GM19351 (cell line): Measurements from ENCODE around the gene ME3.

Source experiments
- ATAC-seq: cut with Tn5 transposase; IDR thresholded peaks from one replicate; pipeline ENCODE4 v1.9.1; 2021; ENCODE audit warnings: mild to moderate bottlenecking, moderate library complexity; ENCODE audit not compliant: unreplicated experiment

Gene ME3

GRCh38 chr11:86497310-86497709, 175.1 kb downstream of the ME3 start:
- no peak for ATAC-seq

- no peak for ATAC-seq
Measured at GRCh38 chr11:86495351-86495750, 177.1 kb downstream of the ME3 start.

GRCh38 chr11:86492370-86493010, 179.9 kb downstream of the ME3 start:
- no peak for ATAC-seq

GRCh38 chr11:86491027-86491426, 181.4 kb downstream of the ME3 start:
- ATAC-seq: no peak

- no peak for ATAC-seq
Measured at GRCh38 chr11:86490582-86490981, 181.8 kb downstream of the ME3 start.

GRCh38 chr11:86489442-86489841, 183.0 kb downstream of the ME3 start:
- no peak for ATAC-seq

- ATAC-seq: no peak
Measured at GRCh38 chr11:86488553-86488952, 183.9 kb downstream of the ME3 start.

- ATAC-seq: no peak
Measured at GRCh38 chr11:86487671-86488070, 184.7 kb downstream of the ME3 start.

GRCh38 chr11:86486261-86487030, 186.0 kb downstream of the ME3 start:
- ATAC-seq: no peak

- no peak for ATAC-seq
Measured at GRCh38 chr11:86484795-86485166, 187.6 kb downstream of the ME3 start.

- no peak for ATAC-seq
Measured at GRCh38 chr11:86483940-86484794, 188.2 kb downstream of the ME3 start.

- ATAC-seq: no peak
Measured at GRCh38 chr11:86483610-86483939, 188.8 kb downstream of the ME3 start.

- ATAC-seq: no peak
Measured at GRCh38 chr11:86482692-86483091, 189.7 kb downstream of the ME3 start.

- ATAC-seq: no peak
Measured at GRCh38 chr11:86481399-86481798, 191.0 kb downstream of the ME3 start.

GRCh38 chr11:86478348-86478747, 194.1 kb downstream of the ME3 start:
- no peak for ATAC-seq

GRCh38 chr11:86477495-86478155, 194.8 kb downstream of the ME3 start:
- ATAC-seq: no peak

GRCh38 chr11:86476109-86476861, 196.1 kb downstream of the ME3 start:
- ATAC-seq: no peak

GRCh38 chr11:86475027-86475426, 197.4 kb downstream of the ME3 start:
- ATAC-seq: no peak

- no peak for ATAC-seq
Measured at GRCh38 chr11:86473991-86474833, 198.2 kb downstream of the ME3 start.
